ENCODE results near the gene TP53TG5.

- no peak for TF ChIP-seq CTCF (IDR thresholded peaks at IDR 0.05)
- TF ChIP-seq POLR2A (IDR thresholded peaks at IDR 0.05), result peak; percentile 58 to 95
Measured at GRCh38 chr20:45341939-45342854, 35.9 kb downstream of the TP53TG5 start.
